Fibroblast of peridontal ligament (primary cell): ENCODE results near the gene CNKSR3.

ENCODE experiments used
- DNase-seq: peaks from one replicate; pipeline ENCODE4 v3.0.0-alpha.2; 2010; ENCODE audit errors: extremely low read depth

The CNKSR3 gene

GRCh38 chr6:154457046-154457713 lies 53.3 kb downstream of the CNKSR3 start:
- DNase-seq: no peak

DNA sequence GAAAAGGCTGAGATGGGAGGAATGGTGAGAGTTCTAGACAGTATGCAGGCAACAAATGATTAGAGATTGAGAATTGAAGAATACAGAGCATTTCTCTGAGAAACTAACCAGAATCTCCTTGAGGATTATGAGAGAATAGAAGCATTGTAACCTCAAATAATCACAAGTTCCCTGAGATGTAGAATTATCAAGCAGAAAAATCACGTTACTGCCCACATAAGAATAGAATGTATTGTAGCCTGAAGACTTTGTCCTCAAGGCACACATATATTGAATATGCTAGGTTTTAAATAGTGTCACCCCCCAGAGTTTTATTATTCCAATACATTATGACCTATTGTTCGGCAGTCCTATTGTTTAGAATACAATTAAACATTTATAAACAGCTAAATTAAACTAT lies 57.2 kb downstream of the CNKSR3 start:
- DNase-seq: no peak

- DNase-seq: no peak
Measured at GRCh38 chr6:154450498-154450897, 60.0 kb downstream of the CNKSR3 start.

- DNase-seq: peak; percentile 94
Measured at GRCh38 chr6:154448448-154449096, 61.9 kb downstream of the CNKSR3 start.

DNA sequence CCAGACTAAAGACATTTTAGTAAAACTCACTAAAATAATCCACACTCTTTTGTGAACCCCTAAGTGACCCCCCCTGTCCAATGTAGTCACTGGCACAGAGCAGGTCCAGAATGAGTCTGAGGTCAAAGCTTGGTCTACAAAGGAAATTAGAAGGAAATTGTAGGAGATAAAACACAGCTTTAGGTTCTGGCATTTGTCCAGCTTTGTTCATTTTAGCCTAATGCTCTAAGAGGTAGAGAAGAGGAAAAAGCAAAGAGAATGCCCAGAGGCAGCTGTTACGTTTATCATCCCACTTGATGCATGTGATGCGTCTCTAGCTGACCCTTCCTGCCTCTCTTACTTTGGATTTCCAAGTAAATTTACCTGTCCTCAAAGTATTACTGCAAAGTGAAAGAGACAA lies 62.5 kb downstream of the CNKSR3 start:
- peak; percentile 22 for DNase-seq

DNA sequence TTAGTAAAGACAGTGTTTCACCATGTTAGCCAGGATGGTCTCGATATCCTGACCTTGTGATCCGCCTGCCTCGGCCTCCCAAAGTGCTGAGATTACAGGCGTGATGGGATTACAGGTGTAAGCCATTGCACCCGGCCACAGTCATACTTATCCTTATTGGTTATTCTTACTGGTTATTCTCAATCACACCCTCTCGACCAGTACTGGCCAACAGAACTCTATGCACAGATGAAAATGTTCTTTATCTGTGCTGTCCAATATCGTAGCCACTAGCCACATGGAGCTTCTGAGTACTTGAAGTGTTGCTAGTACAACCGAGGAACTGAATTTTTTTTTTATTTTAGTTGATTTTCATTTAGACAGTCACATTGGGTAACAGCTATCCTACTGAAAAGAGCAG lies 63.5 kb downstream of the CNKSR3 start:
- no peak for DNase-seq

DNA sequence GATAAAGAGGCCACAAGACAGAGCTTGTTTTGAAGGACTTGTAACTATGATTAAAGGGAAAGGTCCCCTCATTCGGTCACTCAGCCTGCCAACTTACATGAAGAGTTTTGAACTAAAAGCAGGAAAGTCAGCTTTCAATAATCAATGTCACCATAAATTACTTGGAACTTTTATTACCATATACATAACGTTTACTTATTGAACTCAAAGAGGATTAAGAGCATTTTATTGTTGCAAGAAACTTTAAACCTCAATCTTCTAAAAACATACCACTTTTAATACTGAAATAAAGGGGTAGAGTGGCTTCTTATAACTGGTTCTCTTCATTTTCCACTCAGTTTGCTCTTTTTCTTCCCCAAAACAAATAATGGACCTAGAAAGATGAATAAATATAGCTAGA lies 65.1 kb downstream of the CNKSR3 start:
- DNase-seq: no peak

DNA sequence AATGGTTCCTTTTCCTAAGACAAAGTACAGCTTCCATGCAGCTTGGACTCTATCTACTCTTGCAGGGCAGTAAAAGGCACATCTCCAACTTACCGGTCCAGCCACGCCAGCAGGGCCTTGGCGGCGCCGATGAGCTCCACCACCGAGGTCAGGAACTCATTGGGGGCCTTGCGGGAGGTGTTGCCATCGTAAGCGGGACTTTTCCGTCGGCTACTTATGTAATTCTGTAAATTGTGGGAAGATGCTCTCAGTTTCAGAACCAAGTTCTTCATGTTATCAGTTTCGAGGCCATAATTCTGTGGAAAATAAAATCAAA lies 68.5 kb downstream of the CNKSR3 start:
- no peak for DNase-seq

DNA sequence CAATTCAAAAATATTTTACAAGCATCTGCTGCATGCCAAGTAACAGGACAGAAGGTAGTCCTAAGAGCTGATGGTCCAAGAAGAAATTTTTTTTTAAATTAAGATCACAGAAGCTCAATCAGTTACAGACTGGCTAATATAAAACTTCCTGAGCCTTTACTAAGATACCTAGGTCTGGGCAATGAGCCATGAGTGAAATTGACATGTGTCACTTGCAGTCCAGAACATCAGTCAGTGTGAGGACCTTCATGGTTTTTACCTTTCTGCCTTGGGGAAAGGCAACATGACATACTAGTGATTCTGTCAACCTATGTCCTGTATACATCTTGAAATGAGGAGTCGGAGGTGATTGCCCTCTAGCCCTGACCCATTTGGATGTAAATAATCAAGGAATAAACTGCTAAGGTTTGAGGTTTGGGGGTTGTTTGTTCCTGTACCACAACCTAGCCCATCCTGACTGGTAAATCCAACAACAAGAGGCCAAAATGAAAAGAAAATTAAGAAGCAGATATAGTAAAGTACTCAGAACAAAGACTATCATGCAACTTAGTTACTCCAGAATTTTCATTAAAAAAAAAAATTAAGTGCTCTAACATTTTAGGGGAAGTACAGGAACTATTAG lies 70.0 kb downstream of the CNKSR3 start:
- DNase-seq: no peak

DNA sequence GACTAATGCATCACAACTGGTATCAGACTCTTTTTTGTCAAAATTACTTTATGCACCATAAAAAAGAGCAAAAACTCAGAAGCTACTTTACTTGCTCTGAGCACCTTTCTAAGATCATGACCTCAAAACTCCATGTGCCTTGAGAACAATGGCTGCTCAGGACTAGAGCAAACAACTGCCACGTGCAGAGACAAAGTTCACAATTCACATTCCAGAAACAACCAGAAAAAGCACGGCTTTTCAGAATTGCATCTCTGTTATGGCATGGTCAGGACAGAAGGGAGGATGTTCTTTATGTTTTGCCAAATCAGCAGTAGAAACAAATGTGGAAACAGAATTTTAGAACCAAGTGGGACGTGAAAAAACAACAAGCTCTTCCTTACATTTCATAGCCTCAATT lies 70.5 kb downstream of the CNKSR3 start:
- DNase-seq: no peak

DNA sequence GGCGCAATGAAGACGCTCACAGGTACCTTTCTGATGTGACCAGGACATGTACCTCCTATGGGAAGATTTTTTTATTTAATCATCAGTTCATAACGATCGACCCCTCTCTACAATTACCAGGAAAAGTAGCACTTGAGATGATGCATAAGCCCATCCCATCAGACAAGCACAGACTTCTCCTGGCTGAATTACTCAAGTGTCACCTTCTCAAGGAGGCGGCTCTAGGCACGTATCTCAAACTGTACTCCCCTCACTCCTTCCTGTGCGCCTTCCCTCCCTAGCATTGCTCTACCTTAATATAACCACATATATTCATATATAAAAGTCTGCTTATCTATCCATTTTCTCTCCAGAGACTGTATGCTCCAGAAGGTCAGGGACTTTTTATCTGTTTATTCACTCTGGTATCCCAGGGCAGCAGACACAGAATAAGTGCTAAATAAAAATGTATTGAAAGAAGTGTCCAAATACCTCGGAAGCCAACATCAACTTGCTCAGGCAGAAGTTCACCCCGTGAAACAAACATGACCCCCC lies 71.5 kb downstream of the CNKSR3 start:
- DNase-seq: no peak

DNA sequence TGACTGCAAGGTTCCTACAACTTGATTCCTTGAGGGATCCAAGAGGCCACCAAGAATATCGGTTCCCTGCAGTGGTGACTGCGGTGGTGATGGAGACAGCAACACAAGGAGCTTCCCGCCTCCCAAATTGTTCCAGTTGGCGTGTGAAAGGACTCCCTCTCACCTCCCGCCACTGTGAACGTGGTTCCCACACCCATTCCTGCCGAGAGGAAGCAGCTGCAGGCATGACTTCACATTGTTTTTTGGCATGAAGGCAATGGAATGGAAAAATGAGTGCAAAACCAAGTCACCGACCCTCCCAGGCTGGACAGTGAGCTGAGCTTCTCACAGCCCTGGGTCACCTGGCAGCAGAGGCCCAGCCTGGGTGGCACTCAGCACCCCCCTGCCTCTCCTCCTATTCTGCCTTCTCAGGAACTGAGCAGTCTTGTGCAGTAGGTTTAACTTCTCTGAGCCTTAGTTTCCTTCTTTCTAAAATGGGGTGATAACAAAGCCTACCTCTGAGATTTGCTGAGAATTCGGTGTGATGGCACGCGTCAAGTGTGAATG lies 75.0 kb downstream of the CNKSR3 start:
- DNase-seq: no peak

DNA sequence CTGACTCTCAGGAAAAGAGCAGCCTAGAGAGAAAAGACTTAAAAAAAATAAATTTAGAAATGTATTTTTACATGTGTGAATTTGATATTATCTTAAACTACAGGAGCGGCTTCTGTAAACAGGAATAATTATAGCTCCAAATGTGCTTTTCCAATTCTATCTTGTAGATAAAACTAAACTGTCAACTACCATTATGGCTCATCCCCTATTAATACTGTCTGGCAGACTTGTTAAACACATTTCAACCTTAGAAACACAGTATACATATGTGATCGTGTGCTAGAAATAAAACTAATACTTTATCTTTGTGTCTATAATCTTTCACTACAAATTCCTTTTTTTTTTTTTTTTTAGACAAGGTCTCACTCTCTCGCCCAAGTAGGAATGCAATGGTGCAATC lies 75.8 kb downstream of the CNKSR3 start:
- DNase-seq: no peak

- peak; percentile 23 for DNase-seq
Measured at GRCh38 chr6:154433477-154434241, 76.8 kb downstream of the CNKSR3 start.

GRCh38 chr6:154432533-154433476 lies 77.7 kb downstream of the CNKSR3 start:
- peak; percentile 62 for DNase-seq

DNA sequence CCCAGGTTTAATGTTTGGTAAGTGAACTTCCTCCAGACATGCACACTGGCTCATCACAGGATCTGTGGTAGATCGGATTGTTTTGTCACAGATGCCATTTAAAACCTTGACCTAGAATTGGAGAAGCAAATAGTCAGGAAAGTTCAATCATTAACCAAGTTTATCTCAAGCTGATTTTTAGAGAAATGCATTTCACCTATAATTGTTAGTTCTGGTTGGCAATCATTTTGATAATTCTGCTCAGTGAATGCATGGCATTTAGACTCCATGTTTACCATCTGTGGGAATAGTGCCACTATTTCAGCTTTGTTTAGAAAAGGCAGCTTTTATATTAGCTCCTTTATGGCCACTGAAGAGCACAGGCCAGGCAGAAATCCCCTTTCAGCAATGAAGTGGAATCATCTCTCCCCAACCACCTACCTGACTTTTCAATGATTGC lies 80.0 kb downstream of the CNKSR3 start:
- no peak for DNase-seq

DNA sequence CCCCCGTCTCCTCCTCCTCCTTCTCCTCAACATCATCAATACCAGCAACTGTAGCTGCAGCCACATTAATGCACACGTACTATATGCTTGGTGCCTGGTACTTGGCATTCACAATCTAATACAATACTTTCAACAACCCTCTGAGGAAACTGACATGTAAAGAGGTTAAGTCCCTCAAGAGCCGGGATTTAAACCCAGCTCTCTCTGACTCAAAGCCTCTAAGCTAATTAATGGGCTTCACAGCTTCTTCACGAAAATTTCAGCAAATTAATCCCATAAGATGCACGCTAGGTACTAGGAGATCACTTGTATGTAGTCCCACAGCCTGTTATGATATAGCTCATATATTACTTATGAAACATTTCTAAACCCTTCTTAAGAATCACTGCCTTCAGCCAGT lies 80.8 kb downstream of the CNKSR3 start:
- no peak for DNase-seq

DNA sequence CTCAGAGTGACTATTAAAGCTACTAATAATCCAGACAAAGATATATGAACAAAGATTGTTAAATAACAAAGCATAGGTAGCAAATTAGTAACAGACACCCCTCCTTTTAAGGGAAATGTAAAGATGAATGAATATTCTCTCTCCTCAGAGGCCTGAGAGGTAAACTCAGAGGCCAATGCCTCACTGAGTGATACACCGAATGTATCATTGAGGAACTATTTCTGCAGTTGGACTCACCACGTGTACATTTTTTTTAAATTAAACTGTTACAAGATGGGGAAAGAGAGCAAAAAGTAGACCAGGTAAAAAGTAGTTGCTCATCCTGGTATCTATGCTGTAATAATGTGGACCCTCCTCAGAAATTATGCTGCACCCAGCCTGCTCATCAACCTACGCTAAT lies 81.6 kb downstream of the CNKSR3 start:
- DNase-seq: no peak

- no peak for DNase-seq
Measured at GRCh38 chr6:154427446-154427845, 83.0 kb downstream of the CNKSR3 start.

DNA sequence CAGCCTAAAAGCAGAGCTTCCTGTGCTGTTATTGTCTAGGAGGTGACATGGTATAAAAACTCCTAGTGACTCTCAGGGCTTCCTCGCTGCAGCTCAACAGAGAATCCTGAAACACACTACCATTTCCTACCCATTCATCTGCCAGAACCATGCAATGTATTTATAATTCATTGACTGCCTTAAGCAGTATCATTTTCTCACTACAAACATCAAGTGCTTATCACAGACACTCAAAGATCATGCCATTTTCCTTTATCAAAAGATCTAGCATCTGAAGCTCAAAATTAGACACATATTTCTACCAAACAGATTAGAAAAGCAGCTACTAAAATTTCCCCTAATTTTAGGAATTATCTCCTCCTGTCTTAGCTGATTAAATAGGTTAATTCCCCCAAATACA lies 83.5 kb downstream of the CNKSR3 start:
- no peak for DNase-seq

DNA sequence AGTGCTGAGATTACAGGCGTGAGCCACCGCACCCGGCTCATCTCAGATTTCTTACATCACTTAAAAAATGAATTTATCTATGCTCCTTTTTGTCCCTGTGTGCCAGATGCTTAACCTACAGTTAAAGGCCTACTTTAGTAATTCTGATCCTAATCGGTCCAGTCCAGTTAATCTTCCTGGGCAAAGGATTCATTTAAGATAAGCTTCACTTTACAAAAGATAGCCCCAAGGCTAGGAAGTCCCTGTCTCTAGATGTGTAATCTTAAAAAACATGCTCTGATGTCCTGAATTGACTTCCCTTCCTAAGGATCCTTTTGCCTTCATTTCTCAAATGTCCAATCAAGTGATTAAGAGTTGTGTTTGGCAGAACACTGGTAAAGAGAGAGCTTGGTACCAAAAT lies 85.5 kb downstream of the CNKSR3 start:
- DNase-seq: no peak
